ENCODE data around the gene TMEM178B. TPM values are rescaled to one million over a fixed set of nuclear protein-coding genes. Genes with fewer than 3 reads are reported as not detected.
A peak's percentile ranks its signal among the peaks of the same experiment; 100 is the strongest.
"Not testable (repeated sequence)": the region's sequence is repeated elsewhere in the genome, so short reads cannot be mapped to it uniquely, and the experiment has no call there.

TMEM178B gene
- total RNA-seq, 2 experiments from 2014 or later = 0.22 to 0.25 TPM

GRCh38 chr7:141094336-141095070, 20.6 kb downstream of the TMEM178B start:
- POLR2A ChIA-PET = no interaction called here
- no peaks in the 10 kb centered on the region for H3K9me3 Mint-ChIP-seq
- no peak overlapping the region for H3K4me3 Mint-ChIP-seq
- no peaks in the 10 kb centered on the region for H3K36me3 Mint-ChIP-seq (ENCODE audit: low read depth)
- CTCF ChIA-PET = no interaction called here
- H3K27me3 Mint-ChIP-seq = peaks cover 6% of the 10 kb centered on the region
- no peaks in the 10 kb centered on the region for H3K4me1 Mint-ChIP-seq
- no peak overlapping the region for H3K27ac Mint-ChIP-seq
- no peak for DNase-seq

GRCh38 chr7:141097430-141097829, 23.6 kb downstream of the TMEM178B start:
- no peaks in the 10 kb centered on the region for H3K36me3 Mint-ChIP-seq (ENCODE audit: low read depth)
- peaks cover 2% of the 10 kb centered on the region for H3K27me3 Mint-ChIP-seq
- ChIA-PET CTCF (no interaction called here), POLR2A (no interaction called here)
- no peak overlapping the region for H3K27ac Mint-ChIP-seq
- H3K9me3 Mint-ChIP-seq = no peaks in the 10 kb centered on the region
- H3K4me3 Mint-ChIP-seq = no peak overlapping the region
- peak; percentile 18 for DNase-seq
- no peaks in the 10 kb centered on the region for H3K4me1 Mint-ChIP-seq

GRCh38 chr7:141102436-141102835, 28.6 kb downstream of the TMEM178B start:
- CTCF ChIA-PET = no interaction called here
- POLR2A ChIA-PET = no interaction called here

GRCh38 chr7:141103847-141104429, 30.1 kb downstream of the TMEM178B start:
- no peak for DNase-seq
- Mint-ChIP-seq H3K27me3 (no peaks in the 10 kb centered on the region), H3K9me3 (no peaks in the 10 kb centered on the region), H3K4me3 (no peak overlapping the region), H3K27ac (no peak overlapping the region), H3K4me1 (no peaks in the 10 kb centered on the region), H3K36me3 (ENCODE audit: low read depth) (no peaks in the 10 kb centered on the region)
- ChIA-PET CTCF (no interaction called here), POLR2A (no interaction called here)

More at GRCh38 chr7:141102436-141102835, 28.6 kb downstream of the TMEM178B start:
- Mint-ChIP-seq H3K27ac (no peak overlapping the region), H3K4me1 (no peaks in the 10 kb centered on the region), H3K9me3 (no peaks in the 10 kb centered on the region), H3K4me3 (no peak overlapping the region), H3K36me3 (ENCODE audit: low read depth) (no peaks in the 10 kb centered on the region), H3K27me3 (no peaks in the 10 kb centered on the region)
- DNase-seq = no peak

GRCh38 chr7:141113131-141113530, 39.3 kb downstream of the TMEM178B start:
- CTCF ChIA-PET = interaction anchor here (0.8 kb wide), 1 partner anchor 19 kb away, joined by 3 read pairs; no protein-coding TSS in a partner anchor
- POLR2A ChIA-PET = no interaction called here
- Mint-ChIP-seq H3K27me3 (peaks cover 11% of the 10 kb centered on the region), H3K4me1 (no peaks in the 10 kb centered on the region), H3K4me3 (no peak overlapping the region), H3K36me3 (ENCODE audit: low read depth) (no peaks in the 10 kb centered on the region), H3K9me3 (no peaks in the 10 kb centered on the region), H3K27ac (no peak overlapping the region)
- DNase-seq = no peak

GRCh38 chr7:141114029-141114664, 40.3 kb downstream of the TMEM178B start:
- DNase-seq = no peak
- no peaks in the 10 kb centered on the region for H3K9me3 Mint-ChIP-seq
- H3K36me3 Mint-ChIP-seq (ENCODE audit: low read depth) = no peaks in the 10 kb centered on the region
- ChIA-PET CTCF (interaction anchor here (0.8 kb wide), 1 partner anchor 18 kb away, joined by 3 read pairs; no protein-coding TSS in a partner anchor), POLR2A (no interaction called here)
- H3K4me3 Mint-ChIP-seq = no peak overlapping the region
- H3K27ac Mint-ChIP-seq = no peak overlapping the region
- no peaks in the 10 kb centered on the region for H3K4me1 Mint-ChIP-seq
- H3K27me3 Mint-ChIP-seq = peaks cover 11% of the 10 kb centered on the region

- no peak for DNase-seq
- CTCF ChIA-PET = interaction anchor here (0.6 kb wide), 2 partner anchors 11 to 115 kb away, joined by 3 to 4 read pairs; no protein-coding TSS in a partner anchor
- POLR2A ChIA-PET = no interaction called here
- Mint-ChIP-seq H3K9me3 (no peaks in the 10 kb centered on the region), H3K27ac (no peak overlapping the region), H3K27me3 (peaks cover 12% of the 10 kb centered on the region), H3K4me1 (no peaks in the 10 kb centered on the region), H3K4me3 (no peak overlapping the region), H3K36me3 (ENCODE audit: low read depth) (no peaks in the 10 kb centered on the region)
Measured at GRCh38 chr7:141115965-141116364, 42.1 kb downstream of the TMEM178B start.

GRCh38 chr7:141116661-141117060, 42.8 kb downstream of the TMEM178B start:
- H3K36me3 Mint-ChIP-seq (ENCODE audit: low read depth); POLR2A ChIA-PET; CTCF ChIA-PET; DNase-seq; H3K27ac Mint-ChIP-seq; H3K9me3 Mint-ChIP-seq; H3K4me1 Mint-ChIP-seq; H3K4me3 Mint-ChIP-seq: not testable (repeated sequence)
- peaks cover 18% of the 10 kb centered on the region for H3K27me3 Mint-ChIP-seq

- H3K36me3 Mint-ChIP-seq (ENCODE audit: low read depth) = no peaks in the 10 kb centered on the region
- peaks cover 18% of the 10 kb centered on the region for H3K27me3 Mint-ChIP-seq
- H3K4me3 Mint-ChIP-seq = no peak overlapping the region
- no peaks in the 10 kb centered on the region for H3K4me1 Mint-ChIP-seq
- no peak overlapping the region for H3K27ac Mint-ChIP-seq
- ChIA-PET POLR2A (no interaction called here), CTCF (no interaction called here)
- DNase-seq = no peak
- H3K9me3 Mint-ChIP-seq = no peaks in the 10 kb centered on the region
Measured at GRCh38 chr7:141118767-141119166, 44.9 kb downstream of the TMEM178B start.

GRCh38 chr7:141119187-141119586, 45.3 kb downstream of the TMEM178B start:
- ChIA-PET CTCF (no interaction called here), POLR2A (no interaction called here)
- H3K27ac Mint-ChIP-seq = no peak overlapping the region
- no peak overlapping the region for H3K4me3 Mint-ChIP-seq
- H3K36me3 Mint-ChIP-seq (ENCODE audit: low read depth) = no peaks in the 10 kb centered on the region
- no peak for DNase-seq
- no peaks in the 10 kb centered on the region for H3K9me3 Mint-ChIP-seq
- H3K4me1 Mint-ChIP-seq = no peaks in the 10 kb centered on the region
- peaks cover 18% of the 10 kb centered on the region for H3K27me3 Mint-ChIP-seq

GRCh38 chr7:141122736-141123135, 48.9 kb downstream of the TMEM178B start:
- H3K27me3 Mint-ChIP-seq = peaks cover 9% of the 10 kb centered on the region
- no peak overlapping the region for H3K27ac Mint-ChIP-seq
- POLR2A ChIA-PET = no interaction called here
- H3K36me3 Mint-ChIP-seq (ENCODE audit: low read depth) = no peaks in the 10 kb centered on the region
- no peaks in the 10 kb centered on the region for H3K4me1 Mint-ChIP-seq
- CTCF ChIA-PET = no interaction called here
- DNase-seq = no peak
- no peaks in the 10 kb centered on the region for H3K9me3 Mint-ChIP-seq
- H3K4me3 Mint-ChIP-seq = no peak overlapping the region

- CTCF ChIA-PET = no interaction called here
- Mint-ChIP-seq H3K4me3 (no peak overlapping the region), H3K27ac (no peak overlapping the region), H3K27me3 (peaks cover 9% of the 10 kb centered on the region), H3K4me1 (no peaks in the 10 kb centered on the region), H3K9me3 (no peaks in the 10 kb centered on the region), H3K36me3 (ENCODE audit: low read depth) (no peaks in the 10 kb centered on the region)
- no peak for DNase-seq
- POLR2A ChIA-PET = no interaction called here
Measured at GRCh38 chr7:141123522-141123921, 49.7 kb downstream of the TMEM178B start.

GRCh38 chr7:141126107-141126506, 52.2 kb downstream of the TMEM178B start:
- Mint-ChIP-seq H3K36me3 (ENCODE audit: low read depth) (no peaks in the 10 kb centered on the region), H3K27ac (no peak overlapping the region), H3K27me3 (peaks cover 10% of the 10 kb centered on the region), H3K4me3 (no peak overlapping the region), H3K9me3 (no peaks in the 10 kb centered on the region), H3K4me1 (no peaks in the 10 kb centered on the region)
- ChIA-PET POLR2A (no interaction called here), CTCF (no interaction called here)
- DNase-seq = no peak

Measured in activated CD4-positive, alpha-beta T cell treated with anti-CD3 and anti-CD28 coated beads, Interleukin-2, amount 10 ng/mL, durations not matched to agents 7 days and 5 days (primary cell).